ENCODE measurements around the gene PRKX.
A peak's percentile ranks its signal among the peaks of the same experiment; 100 is the strongest.
"Not testable (repeated sequence)": the region's sequence is repeated elsewhere in the genome, so short reads cannot be mapped to it uniquely, and the experiment has no call there.

Gene PRKX

DNA sequence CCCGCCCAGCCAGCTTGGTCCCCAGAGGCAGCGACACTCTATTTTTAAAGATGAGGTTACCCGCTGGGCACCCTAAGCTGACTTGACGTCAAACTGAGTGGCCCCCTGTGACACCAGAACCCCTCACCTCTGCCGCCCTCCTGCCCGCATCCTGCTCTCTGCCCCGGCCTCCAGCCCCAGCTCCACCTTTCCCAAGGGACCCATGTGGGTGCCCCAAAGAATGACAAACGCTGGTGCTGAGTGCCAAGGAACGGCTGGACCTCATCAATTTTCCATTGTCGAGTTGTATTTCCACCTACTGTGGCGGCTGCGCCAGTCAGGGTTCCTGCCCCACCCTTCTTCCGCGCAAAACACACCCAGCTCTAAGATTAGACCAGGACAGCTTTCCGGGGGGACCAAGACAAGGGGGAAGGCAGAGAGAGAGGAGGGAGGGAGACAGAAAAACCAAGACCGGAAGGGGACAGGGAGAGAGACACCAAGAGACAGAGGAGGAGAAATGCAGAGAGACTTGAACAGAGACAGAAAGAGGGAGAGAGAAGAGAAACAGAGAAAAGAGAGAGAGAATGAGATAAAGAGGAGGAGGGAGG is 2.0 kb downstream of the PRKX start:
- peak; percentile 41 for DNase-seq (ENCODE audit: extremely low read depth, insufficient read length)

DNA sequence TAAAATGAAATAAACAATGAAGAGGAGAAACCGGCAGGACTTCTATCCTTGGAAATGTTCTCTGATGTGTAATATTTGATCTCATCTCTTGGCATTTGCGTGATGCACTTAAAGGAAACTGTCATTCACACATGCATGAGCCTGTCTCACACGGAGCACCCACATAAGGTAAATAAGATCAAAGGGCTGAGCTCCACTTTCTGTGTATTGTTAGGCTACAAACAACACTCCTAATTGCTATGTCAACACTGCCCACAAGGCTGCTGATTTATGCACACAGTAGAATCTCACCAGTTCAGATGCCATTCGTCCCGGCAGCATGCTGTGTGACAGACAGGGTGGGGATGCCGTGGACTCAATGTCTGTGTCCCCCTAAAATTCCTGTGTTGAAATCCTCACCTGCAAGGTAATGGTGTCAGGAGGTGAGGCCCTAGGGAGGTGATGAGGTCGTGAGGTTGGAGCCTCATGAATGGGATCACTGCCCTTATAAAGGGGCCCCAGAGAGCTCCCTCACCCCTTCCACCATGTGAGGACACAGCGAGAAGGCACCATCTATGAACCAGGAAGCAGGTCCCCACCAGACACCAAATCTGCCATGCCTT is 5.7 kb downstream of the PRKX start:
- not testable (repeated sequence) for H3K4me3 ChIP-seq (replicated peaks; ENCODE audit: low read depth, low read length); H3K36me3 ChIP-seq (ENCODE audit: control insufficient read depth, insufficient read depth, low read length); H3K27me3 ChIP-seq (replicated peaks; ENCODE audit: control insufficient read depth, insufficient read depth, low read length); DNase-seq (ENCODE audit: extremely low read depth, insufficient read length)

More for the DNA sequence above, 2.0 kb downstream of the PRKX start:
- peak overlapping the region; percentile 88 for H3K4me3 ChIP-seq (replicated peaks; ENCODE audit: low read depth, low read length)
- H3K36me3 ChIP-seq (ENCODE audit: control insufficient read depth, insufficient read depth, low read length): no peaks in the 10 kb centered on the region; the same call in 1 of the 2 replicates
- H3K27me3 ChIP-seq (replicated peaks; ENCODE audit: control insufficient read depth, insufficient read depth, low read length): no peaks in the 10 kb centered on the region
- TF ChIP-seq, protein P1, sequence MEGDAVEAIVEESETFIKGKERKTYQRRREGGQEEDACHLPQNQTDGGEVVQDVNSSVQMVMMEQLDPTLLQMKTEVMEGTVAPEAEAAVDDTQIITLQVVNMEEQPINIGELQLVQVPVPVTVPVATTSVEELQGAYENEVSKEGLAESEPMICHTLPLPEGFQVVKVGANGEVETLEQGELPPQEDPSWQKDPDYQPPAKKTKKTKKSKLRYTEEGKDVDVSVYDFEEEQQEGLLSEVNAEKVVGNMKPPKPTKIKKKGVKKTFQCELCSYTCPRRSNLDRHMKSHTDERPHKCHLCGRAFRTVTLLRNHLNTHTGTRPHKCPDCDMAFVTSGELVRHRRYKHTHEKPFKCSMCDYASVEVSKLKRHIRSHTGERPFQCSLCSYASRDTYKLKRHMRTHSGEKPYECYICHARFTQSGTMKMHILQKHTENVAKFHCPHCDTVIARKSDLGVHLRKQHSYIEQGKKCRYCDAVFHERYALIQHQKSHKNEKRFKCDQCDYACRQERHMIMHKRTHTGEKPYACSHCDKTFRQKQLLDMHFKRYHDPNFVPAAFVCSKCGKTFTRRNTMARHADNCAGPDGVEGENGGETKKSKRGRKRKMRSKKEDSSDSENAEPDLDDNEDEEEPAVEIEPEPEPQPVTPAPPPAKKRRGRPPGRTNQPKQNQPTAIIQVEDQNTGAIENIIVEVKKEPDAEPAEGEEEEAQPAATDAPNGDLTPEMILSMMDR (IDR thresholded peaks at IDR 0.05; ENCODE audit: insufficient read depth, low read length, poor library complexity, severe bottlenecking): no peak

DNA sequence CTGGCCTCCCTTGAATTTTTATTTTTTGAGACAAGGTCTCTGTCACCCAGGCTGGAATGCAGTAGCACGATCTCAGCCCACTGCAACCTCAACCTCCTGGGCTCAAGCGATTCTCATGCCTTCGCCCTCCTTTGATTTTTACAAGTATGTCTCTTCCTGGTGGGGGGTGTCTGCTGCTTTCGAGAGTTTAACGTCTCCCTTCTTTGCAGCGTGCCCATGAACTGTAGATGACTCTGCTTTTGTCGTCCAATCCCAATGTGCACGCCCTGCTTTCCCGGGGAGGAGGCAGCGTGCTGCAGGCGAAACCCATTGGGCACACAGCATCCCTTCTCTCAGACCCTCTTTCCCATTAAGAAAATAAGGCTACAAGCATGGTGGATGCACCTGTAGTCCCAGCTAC is 7.0 kb downstream of the PRKX start:
- Histone ChIP-seq H3K27me3 (replicated peaks; ENCODE audit: control insufficient read depth, insufficient read depth, low read length) (no peaks in the 10 kb centered on the region), H3K4me3 (replicated peaks; ENCODE audit: low read depth, low read length) (no peak overlapping the region), H3K36me3 (ENCODE audit: control insufficient read depth, insufficient read depth, low read length) (no peaks in the 10 kb centered on the region; the same call in none of the 2 replicates)
- TF ChIP-seq, protein P1 (IDR thresholded peaks at IDR 0.05; ENCODE audit: insufficient read depth, low read length, poor library complexity, severe bottlenecking): no peak
- no peak for DNase-seq (ENCODE audit: extremely low read depth, insufficient read length)

DNA sequence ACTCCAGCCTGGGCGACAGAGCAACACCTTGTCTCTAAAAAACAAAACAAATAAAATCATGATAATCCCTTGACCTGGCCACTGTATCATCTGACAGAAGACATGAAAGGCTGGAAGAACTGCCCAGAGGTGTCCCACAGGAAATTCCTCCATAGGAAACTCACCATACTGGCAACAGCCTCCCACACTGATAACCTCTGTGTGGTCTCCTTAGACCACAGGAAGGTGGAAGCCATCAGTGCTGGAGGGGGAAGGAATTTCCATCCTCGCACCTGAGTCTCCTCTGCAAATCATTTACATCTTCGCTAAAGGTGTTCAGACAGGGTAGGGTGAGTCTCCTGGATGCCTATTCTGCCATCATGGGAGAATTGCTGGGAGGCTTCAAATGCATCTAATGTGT is 10.2 kb downstream of the PRKX start:
- not testable (repeated sequence) for H3K4me3 ChIP-seq (replicated peaks; ENCODE audit: low read depth, low read length); H3K36me3 ChIP-seq (ENCODE audit: control insufficient read depth, insufficient read depth, low read length); DNase-seq (ENCODE audit: extremely low read depth, insufficient read length)

DNA sequence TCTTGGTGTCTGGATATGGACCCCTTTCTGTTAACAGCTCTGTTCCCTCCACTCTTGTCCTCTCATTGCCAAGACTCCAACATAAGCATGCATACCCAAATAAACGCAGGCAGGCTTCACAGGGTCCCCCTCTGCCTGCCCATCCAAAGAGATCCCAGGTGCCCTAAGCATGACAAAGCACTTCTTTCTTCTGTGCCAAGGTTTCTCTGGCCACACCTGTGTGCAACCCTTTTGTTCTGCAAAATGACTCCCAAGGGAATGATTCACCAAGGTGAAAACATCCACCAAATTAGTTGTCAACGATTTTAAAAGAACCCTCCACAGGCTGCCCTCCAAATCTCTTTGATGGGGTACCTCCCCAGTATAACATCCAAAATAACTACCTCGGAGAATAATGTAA is 11.4 kb downstream of the PRKX start:
- not testable (repeated sequence) for H3K4me3 ChIP-seq (replicated peaks; ENCODE audit: low read depth, low read length); DNase-seq (ENCODE audit: extremely low read depth, insufficient read length); H3K27me3 ChIP-seq (replicated peaks; ENCODE audit: control insufficient read depth, insufficient read depth, low read length); H3K36me3 ChIP-seq (ENCODE audit: control insufficient read depth, insufficient read depth, low read length)

More for the DNA sequence above, 10.2 kb downstream of the PRKX start:
- not testable (repeated sequence) for H3K27me3 ChIP-seq (replicated peaks; ENCODE audit: control insufficient read depth, insufficient read depth, low read length)

DNA sequence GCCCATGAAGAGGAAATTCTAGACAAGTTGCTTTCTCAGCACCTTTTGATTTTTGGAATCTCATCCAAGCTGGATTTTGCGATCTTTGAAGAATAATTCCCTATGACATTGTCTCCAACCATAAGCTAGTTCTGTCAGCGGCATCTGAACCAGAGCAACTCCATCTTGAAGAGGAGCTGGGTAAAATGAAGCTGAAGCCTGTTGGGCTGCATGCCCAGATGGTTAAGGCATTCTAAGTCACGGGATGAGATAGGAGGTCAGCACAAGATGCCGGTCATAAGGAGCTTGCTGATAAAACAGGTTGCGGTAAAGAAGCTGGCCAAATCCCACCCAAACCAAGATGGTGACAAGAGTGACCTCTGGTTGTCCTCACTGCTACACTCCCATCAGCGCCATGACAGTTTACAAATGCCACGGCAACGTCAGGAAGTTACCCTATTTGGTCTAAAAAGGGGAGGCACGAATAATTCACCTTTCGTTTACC is 12.0 kb downstream of the PRKX start:
- H3K36me3 ChIP-seq (ENCODE audit: control insufficient read depth, insufficient read depth, low read length); H3K4me3 ChIP-seq (replicated peaks; ENCODE audit: low read depth, low read length); H3K27me3 ChIP-seq (replicated peaks; ENCODE audit: control insufficient read depth, insufficient read depth, low read length); DNase-seq (ENCODE audit: extremely low read depth, insufficient read length): not testable (repeated sequence)

DNA sequence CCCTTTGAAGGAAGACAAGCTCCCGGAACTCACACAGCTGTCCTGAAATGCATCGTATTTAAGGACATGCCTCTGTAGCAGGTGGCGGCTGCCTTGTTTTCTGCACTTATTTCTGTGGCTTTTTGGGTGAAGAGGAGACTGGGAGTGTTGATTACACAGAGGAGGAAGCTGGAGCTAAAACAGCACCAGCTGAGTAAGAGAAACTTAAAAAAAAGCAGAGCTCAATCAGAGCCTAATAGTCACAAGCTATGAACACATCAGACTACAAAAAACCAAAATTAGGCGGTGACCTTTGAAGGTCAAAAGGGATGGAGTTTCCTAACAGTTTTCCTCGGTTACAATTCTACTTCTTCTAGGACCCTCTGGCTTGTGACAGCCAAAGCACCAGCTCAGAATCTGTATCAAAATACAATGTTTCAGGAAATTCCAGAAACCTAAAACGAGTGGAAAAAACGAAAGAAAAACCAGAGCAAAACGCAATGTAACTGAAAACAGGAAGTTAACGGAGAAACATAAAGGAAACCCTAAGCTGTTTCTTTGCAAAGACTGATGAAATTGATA is 13.5 kb downstream of the PRKX start:
- TF ChIP-seq, protein P1 (IDR thresholded peaks at IDR 0.05; ENCODE audit: insufficient read depth, low read length, poor library complexity, severe bottlenecking): no peak
- peak overlapping the region; percentile 62 for H3K4me3 ChIP-seq (replicated peaks; ENCODE audit: low read depth, low read length)
- no peak for DNase-seq (ENCODE audit: extremely low read depth, insufficient read length)

More for the DNA sequence above, 13.5 kb downstream of the PRKX start:
- Histone ChIP-seq H3K36me3 (ENCODE audit: control insufficient read depth, insufficient read depth, low read length) (no peaks in the 10 kb centered on the region), H3K27me3 (replicated peaks; ENCODE audit: control insufficient read depth, insufficient read depth, low read length) (no peaks in the 10 kb centered on the region)
